Measurements from ENCODE around the gene FEM1A. TPM values are rescaled to one million over a fixed set of nuclear protein-coding genes. Genes with fewer than 3 reads are reported as not detected.
"Not testable (repeated sequence)": the region's sequence is repeated elsewhere in the genome, so short reads cannot be mapped to it uniquely, and the experiment has no call there.

Gene FEM1A
- 16.2 TPM for total RNA-seq

GRCh38 chr19:4791183-4792018 lies at the start of gene FEM1A:
FEM1A (plus strand) TSS chr19:4791734; CDS start chr19:4791855, 121 bp downstream.
- peak within 1 kb of the TSS; percentile 84 for H3K27ac ChIP-seq
- no peaks in the 10 kb centered on the region for H3K9me3 ChIP-seq
- peak; percentile 100 for DNase-seq (ENCODE audit: extremely low spot score in 2 of 2)
- no peaks in the 10 kb centered on the region for H3K27me3 ChIP-seq
- intact Hi-C loops (cut with DNase I): no loop called here
- H3K36me3 ChIP-seq: peaks cover 0 to 35% of the 10 kb centered on the region in 2 donors
- peak within 1 kb of the TSS; percentile 88 to 99 for H3K4me3 ChIP-seq
- TF ChIP-seq CTCF (IDR thresholded peaks at IDR 0.05) (peak; percentile 88 to 99 (median 99)), POLR2A (IDR thresholded peaks at IDR 0.05) (peak in 1 of 2 donors; percentile 66), POLR2AphosphoS5 (IDR thresholded peaks at IDR 0.05; ENCODE audit: insufficient read depth in 1 of 2, low read depth in 1 of 2) (peak; percentile 96 to 98)
- H3K4me1 ChIP-seq: peaks cover 45% of the 10 kb centered on the region

GRCh38 chr19:4742723-4743646 lies 48.5 kb upstream of the FEM1A start:
- Histone ChIP-seq H3K4me1 (peaks cover 25% of the 10 kb centered on the region), H3K27me3 (no peaks in the 10 kb centered on the region), H3K36me3 (no peaks in the 10 kb centered on the region), H3K4me3 (no peak overlapping the region), H3K9me3 (no peaks in the 10 kb centered on the region), H3K27ac (peak overlapping the region; percentile 24)
- intact Hi-C loops (cut with DNase I): no loop called here
- DNase-seq (ENCODE audit: extremely low spot score in 2 of 2): no peak
- TF ChIP-seq POLR2A (IDR thresholded peaks at IDR 0.05): no peak
- TF ChIP-seq CTCF (IDR thresholded peaks at IDR 0.05): no peak
- TF ChIP-seq POLR2AphosphoS5 (IDR thresholded peaks at IDR 0.05; ENCODE audit: insufficient read depth in 1 of 2, low read depth in 1 of 2): no peak

GRCh38 chr19:4744451-4745174 lies 46.9 kb upstream of the FEM1A start:
- Histone ChIP-seq H3K27me3 (no peaks in the 10 kb centered on the region), H3K4me1 (peaks cover 25% of the 10 kb centered on the region), H3K27ac (peak overlapping the region; percentile 57), H3K4me3 (no peak overlapping the region), H3K9me3 (no peaks in the 10 kb centered on the region), H3K36me3 (no peaks in the 10 kb centered on the region)
- intact Hi-C loops (cut with DNase I): no loop called here
- TF ChIP-seq POLR2AphosphoS5 (IDR thresholded peaks at IDR 0.05; ENCODE audit: insufficient read depth in 1 of 2, low read depth in 1 of 2) (peak in 1 of 2 donors; percentile 82), CTCF (IDR thresholded peaks at IDR 0.05) (no peak), POLR2A (IDR thresholded peaks at IDR 0.05) (no peak)
- DNase-seq (ENCODE audit: extremely low spot score in 2 of 2): no peak

- DNase-seq (ENCODE audit: extremely low spot score in 2 of 2); H3K36me3 ChIP-seq; H3K27me3 ChIP-seq; H3K9me3 ChIP-seq; H3K4me3 ChIP-seq; intact Hi-C loops (cut with DNase I); H3K27ac ChIP-seq: not testable (repeated sequence)
- peaks cover 25% of the 10 kb centered on the region for H3K4me1 ChIP-seq
Measured at GRCh38 chr19:4745175-4745574, 46.4 kb upstream of the FEM1A start.

- Histone ChIP-seq H3K36me3 (no peaks in the 10 kb centered on the region), H3K27ac (no peak overlapping the region), H3K4me1 (peaks cover 25% of the 10 kb centered on the region), H3K27me3 (no peaks in the 10 kb centered on the region), H3K9me3 (no peaks in the 10 kb centered on the region), H3K4me3 (no peak overlapping the region)
- intact Hi-C loops (cut with DNase I): no loop called here
- no peak for DNase-seq (ENCODE audit: extremely low spot score in 2 of 2)
- no peak for TF ChIP-seq CTCF (IDR thresholded peaks at IDR 0.05)
- TF ChIP-seq POLR2AphosphoS5 (IDR thresholded peaks at IDR 0.05; ENCODE audit: insufficient read depth in 1 of 2, low read depth in 1 of 2): no peak
- TF ChIP-seq POLR2A (IDR thresholded peaks at IDR 0.05): no peak
Measured at GRCh38 chr19:4745986-4746385, 45.5 kb upstream of the FEM1A start.
